Measurements from ENCODE around the gene HVCN1. TPM values are rescaled to one million over a fixed set of nuclear protein-coding genes. Genes with fewer than 3 reads are reported as not detected.

Gene HVCN1
- total and polyA plus RNA-seq, 2 donors (not counting 1 experiment from before 2014, with no cell fraction given) = 216 to 422 TPM

DNA sequence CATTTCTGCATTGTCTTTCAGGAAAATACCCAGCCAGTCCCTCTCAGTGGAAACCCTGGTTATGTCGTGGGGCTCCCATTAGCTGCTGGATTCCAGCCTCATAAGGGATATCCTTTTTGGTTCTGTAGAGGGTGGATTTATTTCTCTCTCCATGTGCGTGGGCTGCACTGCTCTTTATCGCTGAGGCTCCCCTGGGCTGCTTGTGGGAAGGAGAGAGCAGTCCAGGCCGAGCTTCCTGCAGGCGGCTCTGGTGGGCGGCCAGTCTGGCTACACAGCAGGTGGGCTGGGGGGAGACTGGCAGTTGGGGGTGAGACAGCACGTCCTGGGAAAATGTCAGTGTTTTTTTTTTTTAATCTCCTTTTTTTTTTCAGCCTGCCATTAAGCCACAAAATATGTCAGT is 47.4 kb downstream of the HVCN1 start:
- Histone ChIP-seq H3K79me2 (ENCODE audit: control insufficient read depth, insufficient read depth, low read length) (peaks cover 79% of the 10 kb centered on the region), H3K27me3 (replicated peaks in 1 of 4; ENCODE audit: control extremely low read depth in 1 of 4, control insufficient read depth in 3 of 4, insufficient read depth in 4 of 4, low read length in 3 of 4) (no peaks in the 10 kb centered on the region), H2AFZ (ENCODE audit: insufficient read depth, low read depth, low read length, poor library complexity, severe bottlenecking) (peak overlapping the region; percentile 34), H3K9me3 (ENCODE audit: control extremely low read depth in 1 of 3, control insufficient read depth in 2 of 3, insufficient read depth in 1 of 3, low read length in 2 of 3) (peaks cover 0 to 4% (median 0%) of the 10 kb centered on the region in 3 donors), H3K27ac (ENCODE audit: low read length in 2 of 2) (peak overlapping the region; percentile 71 to 90), H3K4me3 (ENCODE audit: control extremely low read depth in 1 of 5, extremely low read depth in 1 of 5, insufficient read depth in 1 of 5, low read depth in 2 of 5, low read length in 4 of 5) (peak overlapping the region in 3 of 5 experiments; percentile 5 to 36 (median 21)), H3K4me2 (replicated peaks; ENCODE audit: low read depth, low read length, poor library complexity, severe bottlenecking) (peak overlapping the region; percentile 56), H4K20me1 (ENCODE audit: control insufficient read depth, insufficient read depth, low read length, poor library complexity, severe bottlenecking) (no peaks in the 10 kb centered on the region), H3K36me3 (replicated peaks in 1 of 2; ENCODE audit: control extremely low read depth in 1 of 2, control insufficient read depth in 1 of 2, extremely low read depth in 1 of 2, insufficient read depth in 2 of 2, low read length in 1 of 2) (peaks cover 0 to 21% of the 10 kb centered on the region in 2 experiments), H3K9ac (ENCODE audit: low read length) (no peak overlapping the region), H3K4me1 (ENCODE audit: control insufficient read depth in 2 of 2, insufficient read depth in 2 of 2, low read length in 2 of 2) (peaks cover 88 to 99% of the 10 kb centered on the region in 2 donors)
- ChIA-PET CTCF (interaction anchor here (0.7 to 3.1 kb wide), 5 partner anchors 21 to 130 kb away, joined by 3 to 11 read pairs (median 4); no protein-coding TSS in a partner anchor), POLR2A (interaction anchor here (0.7 to 1.8 kb wide), 2 partner anchors 8 to 26 kb away, joined by 4 to 5 read pairs; no protein-coding TSS in a partner anchor)
- WGBS (ENCODE audit: insufficient coverage) = 11% methylated on average over 5 of the region's 7 CpGs
- Mint-ChIP-seq H3K27ac (peak overlapping the region; percentile 98), H3K9me3 (ENCODE audit: insufficient read depth) (peaks cover 1% of the 10 kb centered on the region), H3K4me3 (peak overlapping the region; percentile 53), H3K4me1 (peaks cover 94% of the 10 kb centered on the region), H3K27me3 (no peaks in the 10 kb centered on the region)
- TF ChIP-seq, protein P1, sequence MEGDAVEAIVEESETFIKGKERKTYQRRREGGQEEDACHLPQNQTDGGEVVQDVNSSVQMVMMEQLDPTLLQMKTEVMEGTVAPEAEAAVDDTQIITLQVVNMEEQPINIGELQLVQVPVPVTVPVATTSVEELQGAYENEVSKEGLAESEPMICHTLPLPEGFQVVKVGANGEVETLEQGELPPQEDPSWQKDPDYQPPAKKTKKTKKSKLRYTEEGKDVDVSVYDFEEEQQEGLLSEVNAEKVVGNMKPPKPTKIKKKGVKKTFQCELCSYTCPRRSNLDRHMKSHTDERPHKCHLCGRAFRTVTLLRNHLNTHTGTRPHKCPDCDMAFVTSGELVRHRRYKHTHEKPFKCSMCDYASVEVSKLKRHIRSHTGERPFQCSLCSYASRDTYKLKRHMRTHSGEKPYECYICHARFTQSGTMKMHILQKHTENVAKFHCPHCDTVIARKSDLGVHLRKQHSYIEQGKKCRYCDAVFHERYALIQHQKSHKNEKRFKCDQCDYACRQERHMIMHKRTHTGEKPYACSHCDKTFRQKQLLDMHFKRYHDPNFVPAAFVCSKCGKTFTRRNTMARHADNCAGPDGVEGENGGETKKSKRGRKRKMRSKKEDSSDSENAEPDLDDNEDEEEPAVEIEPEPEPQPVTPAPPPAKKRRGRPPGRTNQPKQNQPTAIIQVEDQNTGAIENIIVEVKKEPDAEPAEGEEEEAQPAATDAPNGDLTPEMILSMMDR (IDR thresholded peaks at IDR 0.05) = no peak
- no peak for TF ChIP-seq EZH2 (IDR thresholded peaks at IDR 0.05; ENCODE audit: borderline replicate concordance, insufficient read depth, low read depth, low read length, poor library complexity, severe bottlenecking)
- intact Hi-C loops (cut with micrococcal nuclease) = no loop called here
- DNase-seq (no peak), ATAC-seq (ENCODE audit: low read depth) (no peak)

DNA sequence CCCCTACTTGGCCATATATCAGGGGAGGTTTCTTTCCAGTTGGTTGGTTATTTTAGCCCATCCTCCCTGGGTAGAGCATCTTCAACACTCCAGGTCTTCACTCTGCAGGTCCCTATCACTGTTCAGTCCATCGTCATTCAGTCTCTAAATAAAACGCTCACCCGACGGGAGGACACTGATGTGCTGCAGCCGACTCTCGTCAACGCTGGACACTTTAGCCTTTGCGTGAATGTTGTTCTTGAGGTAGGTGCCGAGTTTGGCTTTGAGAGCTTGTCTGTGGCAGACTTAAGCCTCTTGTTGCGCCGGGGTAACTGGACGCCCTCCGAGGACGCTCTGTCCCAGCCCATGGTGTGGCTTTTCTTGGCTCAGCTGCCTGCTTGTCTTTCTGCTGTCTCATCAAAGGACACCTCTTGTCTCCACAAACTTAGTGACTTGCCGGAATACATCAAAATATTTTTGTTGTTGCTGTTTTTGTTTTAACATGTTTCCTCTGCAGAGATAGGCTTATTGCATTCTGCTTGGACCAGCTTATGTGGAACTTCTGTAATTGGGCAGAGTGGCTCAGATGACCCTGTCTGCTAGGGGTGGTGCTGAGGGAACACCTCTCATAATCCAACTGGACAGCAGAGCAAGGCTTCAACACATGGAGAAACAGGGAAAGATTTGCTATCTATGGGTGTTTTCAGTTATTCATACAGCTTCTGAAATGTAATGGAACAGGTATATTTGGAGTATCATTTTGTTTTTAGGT is 48.5 kb downstream of the HVCN1 start:
- TF ChIP-seq EZH2 (IDR thresholded peaks at IDR 0.05; ENCODE audit: borderline replicate concordance, insufficient read depth, low read depth, low read length, poor library complexity, severe bottlenecking) = no peak
- TF ChIP-seq, protein P1 (IDR thresholded peaks at IDR 0.05) = no peak
- peak overlapping the region; percentile 71 to 90 for H3K27ac ChIP-seq (ENCODE audit: low read length in 2 of 2)
- peaks cover 88 to 99% of the 10 kb centered on the region in 2 donors for H3K4me1 ChIP-seq (ENCODE audit: control insufficient read depth in 2 of 2, insufficient read depth in 2 of 2, low read length in 2 of 2)
- peak overlapping the region; percentile 56 for H3K4me2 ChIP-seq (replicated peaks; ENCODE audit: low read depth, low read length, poor library complexity, severe bottlenecking)
- H3K27me3 Mint-ChIP-seq = no peaks in the 10 kb centered on the region
- H3K4me3 Mint-ChIP-seq = peak overlapping the region; percentile 53
- H3K27me3 ChIP-seq (replicated peaks in 1 of 4; ENCODE audit: control extremely low read depth in 1 of 4, control insufficient read depth in 3 of 4, insufficient read depth in 4 of 4, low read length in 3 of 4) = no peaks in the 10 kb centered on the region
- no peaks in the 10 kb centered on the region for H4K20me1 ChIP-seq (ENCODE audit: control insufficient read depth, insufficient read depth, low read length, poor library complexity, severe bottlenecking)
- peak overlapping the region; percentile 98 for H3K27ac Mint-ChIP-seq
- H3K79me2 ChIP-seq (ENCODE audit: control insufficient read depth, insufficient read depth, low read length) = peaks cover 87% of the 10 kb centered on the region
- H3K4me1 Mint-ChIP-seq = peaks cover 93% of the 10 kb centered on the region
- WGBS (ENCODE audit: insufficient coverage) = 99% methylated on average over 13 of the region's 15 CpGs
- H3K4me3 ChIP-seq (ENCODE audit: control extremely low read depth in 1 of 5, extremely low read depth in 1 of 5, insufficient read depth in 1 of 5, low read depth in 2 of 5, low read length in 4 of 5) = peak overlapping the region in 3 of 5 experiments; percentile 15 to 36 (median 21)
- POLR2A ChIA-PET = interaction anchor here (1.1 to 1.8 kb wide), 2 partner anchors 7 to 13 kb away, joined by 3 to 5 read pairs; no protein-coding TSS in a partner anchor
- H3K9me3 ChIP-seq (ENCODE audit: control extremely low read depth in 1 of 3, control insufficient read depth in 2 of 3, insufficient read depth in 1 of 3, low read length in 2 of 3) = no peaks in the 10 kb centered on the region
- H3K36me3 ChIP-seq (replicated peaks in 1 of 2; ENCODE audit: control extremely low read depth in 1 of 2, control insufficient read depth in 1 of 2, extremely low read depth in 1 of 2, insufficient read depth in 2 of 2, low read length in 1 of 2) = peaks cover 0 to 10% of the 10 kb centered on the region in 2 experiments
- DNase-seq (no peak), ATAC-seq (ENCODE audit: low read depth) (peak; percentile 15)
- CTCF ChIA-PET = interaction anchor here (0.9 to 3.1 kb wide), 6 partner anchors 9 to 39 kb away, joined by 3 to 11 read pairs (median 4); no protein-coding TSS in a partner anchor
- intact Hi-C loops (cut with micrococcal nuclease) = no loop called here
- H3K9me3 Mint-ChIP-seq (ENCODE audit: insufficient read depth) = peaks cover 1% of the 10 kb centered on the region
- H2AFZ ChIP-seq (ENCODE audit: insufficient read depth, low read depth, low read length, poor library complexity, severe bottlenecking) = no peak overlapping the region
- no peak overlapping the region for H3K9ac ChIP-seq (ENCODE audit: low read length)
